GM18909 (cell line): ENCODE measurements around the gene HNRNPA2B1.
"Not testable (repeated sequence)": the region's sequence is repeated elsewhere in the genome, so short reads cannot be mapped to it uniquely, and the experiment has no call there.

Experiments
- ATAC-seq: cut with Tn5 transposase; IDR thresholded peaks from one replicate; pipeline ENCODE4 v1.9.1; 2021; ENCODE audit warnings: mild to moderate bottlenecking; ENCODE audit not compliant: unreplicated experiment, poor library complexity

HNRNPA2B1 gene

DNA sequence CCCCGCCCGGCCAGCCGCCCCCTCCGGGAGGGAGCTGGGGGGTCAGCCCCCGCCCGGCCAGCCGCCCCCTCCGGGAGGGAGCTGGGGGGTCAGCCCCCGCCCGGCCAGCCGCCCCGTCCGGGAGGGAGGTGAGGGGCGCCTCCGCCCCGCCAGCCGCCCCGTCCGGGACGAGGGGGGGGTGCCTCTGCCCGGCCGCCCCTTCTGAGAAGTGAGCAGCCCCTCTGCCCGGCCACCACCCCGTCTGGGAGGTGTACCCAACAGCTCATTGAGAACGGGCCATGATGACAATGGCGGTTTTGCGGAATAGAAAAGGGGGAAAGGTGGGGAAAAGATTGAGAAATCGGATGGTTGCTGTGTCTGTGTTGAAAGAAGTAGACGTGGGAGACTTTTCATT lies 52.2 kb downstream of the HNRNPA2B1 start:
- ATAC-seq = not testable (repeated sequence)

DNA sequence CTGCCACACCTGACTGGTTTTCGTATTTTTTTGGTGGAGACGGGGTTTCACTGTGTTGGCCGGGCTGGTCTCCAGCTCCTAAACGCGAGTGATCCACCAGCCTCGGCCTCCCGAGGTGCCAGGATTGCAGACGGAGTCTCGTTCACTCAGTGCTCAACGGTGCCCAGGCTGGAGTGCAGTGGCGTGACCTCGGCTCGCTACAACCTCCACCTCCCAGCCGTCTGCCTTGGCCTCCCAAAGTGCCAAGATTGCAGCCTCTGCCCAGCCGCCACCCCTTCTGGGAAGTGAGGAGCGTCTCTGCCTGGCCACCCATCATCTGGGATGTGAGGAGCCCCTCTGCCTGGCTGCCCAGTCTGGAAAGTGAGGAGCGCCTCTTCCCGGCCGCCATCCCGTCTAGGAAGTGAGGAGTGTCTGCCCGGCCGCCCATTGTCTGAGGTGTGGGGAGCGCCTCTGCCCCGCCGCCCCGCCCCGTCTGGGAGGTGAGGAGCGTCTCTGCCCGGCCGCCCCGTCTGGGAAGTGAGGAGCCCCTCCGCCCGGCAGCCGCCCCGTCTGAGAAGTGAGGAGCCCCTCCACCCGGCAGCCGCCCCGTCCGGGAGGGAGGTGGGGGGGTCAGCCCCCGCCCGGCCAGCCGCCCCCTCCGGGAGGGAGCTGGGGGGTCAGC lies 52.8 kb downstream of the HNRNPA2B1 start:
- not testable (repeated sequence) for ATAC-seq

- no peak for ATAC-seq
These were observed 53.5 kb downstream of the HNRNPA2B1 start for GRCh38 chr7:26147030-26147429.

DNA sequence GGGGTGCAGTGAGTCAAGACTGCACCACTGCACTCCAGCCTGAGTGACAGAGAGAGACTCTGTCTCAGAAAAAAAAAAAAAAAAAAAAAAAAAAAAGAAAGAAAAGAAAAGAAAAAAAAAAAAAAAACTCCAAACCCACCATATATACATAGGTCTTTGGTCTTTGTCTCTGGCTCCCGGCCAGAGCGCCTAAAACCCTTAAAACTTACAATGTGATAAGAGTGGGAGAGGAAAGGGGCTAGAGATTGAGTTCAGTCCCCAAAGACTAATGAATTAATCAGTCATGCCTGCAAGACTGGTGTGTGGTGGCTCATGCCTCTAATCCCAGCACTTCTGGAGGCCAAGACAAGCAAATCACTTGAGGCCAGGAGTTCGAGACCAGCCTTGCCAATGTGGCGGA lies 55.3 kb downstream of the HNRNPA2B1 start:
- ATAC-seq = no peak

DNA sequence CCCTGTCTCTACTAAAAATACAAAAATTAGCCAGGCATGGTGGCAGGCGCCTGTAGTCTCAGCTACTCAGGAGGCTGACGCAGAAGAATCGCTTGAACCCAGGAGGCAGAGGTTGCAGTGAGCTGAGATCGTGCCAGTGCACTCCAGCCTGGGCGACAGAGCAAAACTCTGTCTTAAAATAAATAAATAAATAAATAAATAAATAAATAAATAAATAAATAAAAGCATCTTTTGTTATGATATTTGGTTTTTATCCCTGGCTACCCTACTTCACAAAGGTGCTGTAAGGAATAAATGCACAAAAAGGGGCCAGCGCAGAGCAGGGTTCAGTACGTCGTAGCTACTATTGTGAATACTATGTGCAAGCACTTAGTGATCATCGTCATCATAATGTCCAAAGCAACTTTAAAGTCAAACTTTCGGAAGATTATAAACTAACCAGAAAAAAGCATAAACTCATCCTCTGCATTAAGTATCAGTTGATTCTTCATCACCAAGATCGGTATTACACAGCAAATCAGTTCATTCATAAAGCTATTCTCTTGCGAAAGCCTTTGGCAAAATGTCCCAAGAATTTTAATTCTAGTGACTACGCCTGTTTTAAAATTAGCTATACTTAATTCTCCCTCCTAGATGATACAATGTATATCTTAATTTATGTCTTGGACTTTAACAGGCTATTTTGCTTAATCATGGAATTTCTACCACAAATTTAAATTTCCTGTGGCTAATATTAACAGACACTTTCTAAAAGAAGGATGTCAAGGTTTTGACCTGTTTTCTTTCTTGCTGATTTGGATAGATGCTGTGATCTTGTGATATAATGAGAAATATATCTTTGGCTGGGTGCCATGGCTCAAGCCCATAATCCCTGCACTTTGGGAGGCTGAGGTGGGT lies 56.1 kb downstream of the HNRNPA2B1 start:
- no peak for ATAC-seq

- no peak for ATAC-seq
These were observed 57.1 kb downstream of the HNRNPA2B1 start for GRCh38 chr7:26143298-26144048.

DNA sequence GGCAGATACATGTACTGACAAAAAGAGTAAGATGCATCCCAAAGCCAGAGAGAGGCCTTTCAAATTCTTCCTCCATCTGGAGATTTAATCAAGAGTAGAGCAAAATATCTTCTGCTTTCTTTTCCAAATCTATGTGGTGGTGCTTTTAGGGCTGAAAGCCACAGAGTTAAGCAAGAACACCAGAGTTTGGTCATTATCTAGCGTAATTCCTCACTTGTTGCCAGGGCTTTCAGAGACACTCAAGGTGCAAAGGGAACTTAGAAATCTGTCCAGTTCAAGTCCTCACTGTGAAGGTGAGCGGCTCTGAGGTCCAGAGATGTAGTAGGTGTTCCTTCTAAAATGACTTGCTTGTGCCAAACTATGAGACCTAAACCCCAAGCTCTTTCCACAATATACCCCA lies 59.5 kb downstream of the HNRNPA2B1 start:
- no peak for ATAC-seq

- no peak for ATAC-seq
These were observed 60.2 kb downstream of the HNRNPA2B1 start for GRCh38 chr7:26140380-26140779.
